NT2/D1 (cell line): ENCODE measurements around the gene M1AP.

Experiments
- DNase-seq: peaks from one replicate; pipeline ENCODE4 v3.0.0-alpha.2; 2011; ENCODE audit warnings: low read depth, low spot score
- H3K27me3 ChIP-seq: 2 replicates; pipeline ENCODE4 v1.6.0; 2011; ENCODE audit warnings: mild to moderate bottlenecking; ENCODE audit not compliant: insufficient read length, insufficient read depth
- H3K36me3 ChIP-seq: 2 replicates; pipeline ENCODE4 v1.6.1; 2011; ENCODE audit warnings: mild to moderate bottlenecking, low read length, mixed read lengths; ENCODE audit not compliant: insufficient read depth, insufficient read length
- H3K4me1 ChIP-seq: 2 replicates; pipeline ENCODE4 v1.5.1; 2011; ENCODE audit not compliant: insufficient read depth, insufficient read length
- H3K4me3 ChIP-seq: 2 replicates; pipeline ENCODE4 v1.5.1; 2011; ENCODE audit warnings: low read depth; ENCODE audit not compliant: insufficient read length
- H3K9ac ChIP-seq: 2 replicates; pipeline ENCODE4 v1.6.0; 2011; ENCODE audit warnings: low read depth; ENCODE audit not compliant: insufficient read length
- H3K9me3 ChIP-seq: 2 replicates; pipeline ENCODE4 v1.5.1; 2011; ENCODE audit warnings: mild to moderate bottlenecking, low read length; ENCODE audit not compliant: insufficient read depth
- SUZ12 ChIP-seq: IDR thresholded peaks from 2 replicates; pipeline ENCODE4 v1.6.1; 2011; ENCODE audit not compliant: insufficient read length, insufficient read depth; ENCODE audit errors: extremely low read depth
- YY1 ChIP-seq: IDR thresholded peaks from 2 replicates; pipeline ENCODE4 v1.6.1; 2011; ENCODE audit not compliant: insufficient read length, insufficient read depth
- ZNF274 ChIP-seq: IDR thresholded peaks from 2 replicates; pipeline ENCODE4 v1.6.1; 2011; ENCODE audit warnings: mild to moderate bottlenecking, low read depth, low read length

The M1AP gene

DNA sequence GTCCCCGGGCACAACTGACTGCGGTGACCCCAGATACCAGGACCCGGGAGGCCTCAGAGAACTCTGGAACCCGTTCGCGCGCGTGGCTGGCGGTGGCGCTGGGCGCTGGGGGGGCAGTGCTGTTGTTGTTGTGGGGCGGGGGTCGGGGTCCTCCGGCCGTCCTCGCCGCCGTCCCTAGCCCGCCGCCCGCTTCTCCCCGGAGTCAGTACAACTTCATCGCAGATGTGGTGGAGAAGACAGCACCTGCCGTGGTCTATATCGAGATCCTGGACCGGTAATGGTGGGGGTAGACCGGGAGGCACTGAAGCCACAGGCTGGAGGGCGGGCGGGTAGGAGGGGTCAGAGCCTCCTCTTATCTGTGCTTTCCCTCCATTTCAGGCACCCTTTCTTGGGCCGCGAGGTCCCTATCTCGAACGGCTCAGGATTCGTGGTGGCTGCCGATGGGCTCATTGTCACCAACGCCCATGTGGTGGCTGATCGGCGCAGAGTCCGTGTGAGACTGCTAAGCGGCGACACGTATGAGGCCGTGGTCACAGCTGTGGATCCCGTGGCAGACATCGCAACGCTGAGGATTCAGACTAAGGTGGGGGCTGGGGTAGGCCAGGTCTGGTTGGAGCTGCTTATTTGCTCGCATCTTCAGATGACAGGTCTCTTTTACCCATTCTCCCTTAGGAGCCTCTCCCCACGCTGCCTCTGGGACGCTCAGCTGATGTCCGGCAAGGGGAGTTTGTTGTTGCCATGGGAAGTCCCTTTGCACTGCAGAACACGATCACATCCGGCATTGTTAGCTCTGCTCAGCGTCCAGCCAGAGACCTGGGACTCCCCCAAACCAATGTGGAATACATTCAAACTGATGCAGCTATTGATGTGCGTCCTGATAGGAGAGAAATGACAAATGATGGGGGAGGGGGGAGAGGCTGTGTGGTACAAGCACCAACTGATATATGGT lies 117.6 kb downstream of the M1AP start:
- peak overlapping the region; percentile 68 for H3K4me3 ChIP-seq
- H3K36me3 ChIP-seq = peaks cover 69% of the 10 kb centered on the region
- H3K27me3 ChIP-seq = no peaks in the 10 kb centered on the region
- no peak for DNase-seq
- H3K9ac ChIP-seq = peak overlapping the region; percentile 82
- no peaks in the 10 kb centered on the region for H3K4me1 ChIP-seq
- no peak for TF ChIP-seq YY1
- TF ChIP-seq SUZ12 = no peak
- TF ChIP-seq ZNF274 = no peak
- no peaks in the 10 kb centered on the region for H3K9me3 ChIP-seq

DNA sequence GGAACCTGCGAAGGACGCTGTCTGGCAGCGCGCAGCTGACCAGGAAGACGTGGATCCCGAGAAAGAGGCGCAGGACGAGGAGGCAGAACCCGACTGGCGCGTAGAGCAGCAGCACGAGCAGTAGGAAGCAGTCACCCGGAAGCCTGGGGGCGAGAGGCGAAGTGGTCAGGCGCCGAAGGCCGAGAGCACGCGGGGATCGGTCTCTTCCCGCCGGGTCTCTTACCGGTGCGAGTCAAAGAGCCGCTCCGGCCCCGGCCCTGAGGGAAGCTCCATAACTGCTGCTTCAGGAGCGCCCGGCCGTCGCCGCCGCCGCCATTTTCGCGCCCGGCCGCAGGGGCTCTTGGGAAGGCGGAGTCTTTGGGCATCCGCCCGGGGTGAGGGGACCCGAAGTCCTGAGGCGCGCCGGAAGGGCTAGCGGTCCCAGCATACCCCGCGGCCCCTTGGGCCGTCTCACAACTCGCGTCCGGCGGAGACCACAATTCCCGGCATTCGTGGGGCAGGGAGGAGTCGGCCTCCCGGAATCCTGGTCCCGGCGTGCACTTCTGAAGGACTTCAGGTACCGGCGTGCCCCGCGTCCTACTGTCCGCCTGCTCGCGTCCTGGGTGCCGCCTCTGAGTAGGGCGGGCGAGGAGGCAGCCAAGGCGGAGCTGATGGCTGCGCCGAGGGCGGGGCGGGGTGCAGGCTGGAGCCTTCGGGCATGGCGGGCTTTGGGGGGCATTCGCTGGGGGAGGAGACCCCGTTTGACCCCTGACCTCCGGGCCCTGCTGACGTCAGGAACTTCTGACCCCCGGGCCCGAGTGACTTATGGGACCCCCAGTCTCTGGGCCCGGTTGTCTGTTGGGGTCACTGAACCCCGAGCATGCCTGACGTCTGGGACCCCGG lies 118.5 kb downstream of the M1AP start, which contains the start of the genes AUP1 and HTRA2:
Gene AUP1, minus strand, starts transcription at position 350 of the 882 bp plus-strand sequence. Its CDS starts 77 bp downstream, at position 273.
Gene HTRA2, plus strand, starts transcription at position 577 of the 882 bp plus-strand sequence. Its CDS starts 74 bp downstream, at position 651.
- no peaks in the 10 kb centered on the region for H3K27me3 ChIP-seq
- H3K36me3 ChIP-seq = peaks cover 76% of the 10 kb centered on the region
- TF ChIP-seq SUZ12 (no peak), ZNF274 (no peak), YY1 (peak; percentile 71)
- no peaks in the 10 kb centered on the region for H3K4me1 ChIP-seq
- no peaks in the 10 kb centered on the region for H3K9me3 ChIP-seq
- peak; percentile 99 for DNase-seq
- H3K4me3 ChIP-seq = peak within 1 kb of the TSS; percentile 99
- H3K9ac ChIP-seq = peak within 1 kb of the TSS; percentile 100

DNA sequence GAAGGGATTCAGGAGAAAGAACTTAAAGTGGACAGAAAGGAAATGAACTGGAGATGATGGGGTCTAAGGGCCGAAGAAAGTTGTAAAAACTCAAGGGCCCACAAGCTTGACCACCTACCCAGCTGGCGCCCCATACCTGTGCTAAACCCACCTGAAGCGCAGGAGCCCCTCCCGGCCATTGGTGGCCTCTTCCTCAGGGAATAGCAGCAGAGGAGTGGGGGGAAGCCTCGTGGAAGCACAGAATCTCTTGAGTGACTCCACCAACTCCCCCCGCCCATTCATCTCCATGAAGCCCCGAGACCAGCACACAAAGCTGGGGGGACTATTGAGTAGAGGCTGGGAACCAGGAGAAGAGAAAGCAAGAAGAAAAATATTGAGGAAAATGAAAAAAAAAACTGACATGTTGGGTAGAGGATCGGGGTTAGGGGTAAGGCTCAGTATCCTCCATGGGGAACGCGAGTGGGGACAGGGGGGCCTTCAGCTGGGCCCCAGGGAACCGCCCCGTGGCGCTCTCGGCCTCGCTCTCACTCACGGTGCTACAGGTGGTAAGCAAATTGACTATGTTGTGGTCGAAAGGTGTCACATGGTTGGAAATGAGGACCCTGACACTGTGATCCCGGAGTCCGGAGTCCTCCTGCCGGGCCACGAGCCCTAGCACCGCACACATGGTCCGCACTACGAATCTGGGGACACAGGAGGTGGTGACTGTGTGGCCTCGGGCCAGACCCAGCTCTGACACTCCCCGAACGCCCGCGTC lies 119.4 kb downstream of the M1AP start:
- DNase-seq = no peak
- no peak for TF ChIP-seq SUZ12
- TF ChIP-seq ZNF274 = no peak
- TF ChIP-seq YY1 = no peak
- H3K27me3 ChIP-seq = no peaks in the 10 kb centered on the region

DNA sequence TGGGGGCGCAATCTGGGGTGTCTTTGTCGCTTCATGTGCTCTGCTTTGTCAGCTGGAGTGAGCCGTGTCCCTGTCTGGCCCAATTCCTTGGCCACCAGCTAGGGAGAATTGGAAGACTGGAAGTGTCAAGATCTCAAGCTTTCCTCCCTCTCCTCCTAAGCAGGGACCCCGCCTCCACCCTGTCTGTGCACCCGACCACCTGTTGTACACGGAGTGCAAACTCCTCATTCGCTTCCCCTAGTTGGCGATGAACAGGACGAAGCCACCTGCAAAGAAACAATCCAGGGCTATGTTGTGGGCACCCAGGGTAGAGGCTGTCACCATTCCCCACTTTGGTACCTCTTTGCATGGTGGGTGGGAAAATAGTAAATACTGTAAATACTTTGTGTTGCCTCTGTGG lies 120.4 kb downstream of the M1AP start:
- DNase-seq = no peak

More for the DNA sequence above, 119.4 kb downstream of the M1AP start:
- H3K4me3 ChIP-seq = peak overlapping the region; percentile 99
- H3K9me3 ChIP-seq = no peaks in the 10 kb centered on the region
- H3K4me1 ChIP-seq = no peaks in the 10 kb centered on the region
- H3K9ac ChIP-seq = peak overlapping the region; percentile 100
- peaks cover 68% of the 10 kb centered on the region for H3K36me3 ChIP-seq

DNA sequence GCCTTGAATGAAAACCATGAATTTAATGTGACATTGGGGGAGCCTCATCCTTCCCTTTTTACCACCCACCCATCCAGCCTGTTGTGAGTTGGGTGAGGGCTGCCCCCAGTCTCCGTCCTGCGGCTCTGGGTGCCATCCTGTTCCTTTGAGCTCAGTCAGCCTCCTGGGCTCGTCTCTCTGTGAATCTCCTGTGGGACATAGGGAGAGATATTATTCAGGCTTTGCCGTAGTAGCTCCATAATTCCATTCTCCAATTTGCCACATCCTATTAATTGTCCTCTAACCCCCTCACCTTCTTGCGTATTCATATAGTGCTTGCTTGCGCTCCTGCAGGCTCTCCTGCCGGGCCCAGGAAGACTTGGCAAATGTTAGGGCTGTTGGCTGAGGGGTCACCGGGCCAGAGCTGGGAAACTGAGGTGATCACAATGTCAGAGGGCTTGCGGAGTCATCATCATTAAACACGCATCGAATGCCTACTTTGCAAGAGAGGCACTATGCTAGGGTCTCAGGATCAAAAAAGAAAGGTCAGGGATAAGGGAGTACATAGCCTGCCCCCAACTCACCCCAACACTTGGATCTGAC lies 121.4 kb downstream of the M1AP start:
- peaks cover 51% of the 10 kb centered on the region for H3K36me3 ChIP-seq
- H3K4me1 ChIP-seq = no peaks in the 10 kb centered on the region
- H3K27me3 ChIP-seq = no peaks in the 10 kb centered on the region
- H3K9ac ChIP-seq = no peak overlapping the region
- H3K9me3 ChIP-seq = no peaks in the 10 kb centered on the region
- no peak for TF ChIP-seq ZNF274
- TF ChIP-seq SUZ12 = no peak
- no peak for TF ChIP-seq YY1
- H3K4me3 ChIP-seq = no peak overlapping the region
- DNase-seq = no peak

More for the DNA sequence above, 120.4 kb downstream of the M1AP start:
- TF ChIP-seq ZNF274 (no peak), SUZ12 (no peak), YY1 (no peak)
- H3K27me3 ChIP-seq = no peaks in the 10 kb centered on the region
- no peaks in the 10 kb centered on the region for H3K4me1 ChIP-seq
- H3K36me3 ChIP-seq = peaks cover 58% of the 10 kb centered on the region
- H3K4me3 ChIP-seq = no peak overlapping the region
- no peak overlapping the region for H3K9ac ChIP-seq
- H3K9me3 ChIP-seq = no peaks in the 10 kb centered on the region
